ENCODE data around the gene ZNF892. TPM values are rescaled to one million over a fixed set of nuclear protein-coding genes. Genes with fewer than 3 reads are reported as not detected.
A peak's percentile ranks its signal among the peaks of the same experiment; 100 is the strongest.

Gene ZNF892
- total and polyA plus RNA-seq, 2 of the 13 experiments (the other 11 are each of a cell fraction or from before 2014, with no cell fraction given), result not detected

DNA sequence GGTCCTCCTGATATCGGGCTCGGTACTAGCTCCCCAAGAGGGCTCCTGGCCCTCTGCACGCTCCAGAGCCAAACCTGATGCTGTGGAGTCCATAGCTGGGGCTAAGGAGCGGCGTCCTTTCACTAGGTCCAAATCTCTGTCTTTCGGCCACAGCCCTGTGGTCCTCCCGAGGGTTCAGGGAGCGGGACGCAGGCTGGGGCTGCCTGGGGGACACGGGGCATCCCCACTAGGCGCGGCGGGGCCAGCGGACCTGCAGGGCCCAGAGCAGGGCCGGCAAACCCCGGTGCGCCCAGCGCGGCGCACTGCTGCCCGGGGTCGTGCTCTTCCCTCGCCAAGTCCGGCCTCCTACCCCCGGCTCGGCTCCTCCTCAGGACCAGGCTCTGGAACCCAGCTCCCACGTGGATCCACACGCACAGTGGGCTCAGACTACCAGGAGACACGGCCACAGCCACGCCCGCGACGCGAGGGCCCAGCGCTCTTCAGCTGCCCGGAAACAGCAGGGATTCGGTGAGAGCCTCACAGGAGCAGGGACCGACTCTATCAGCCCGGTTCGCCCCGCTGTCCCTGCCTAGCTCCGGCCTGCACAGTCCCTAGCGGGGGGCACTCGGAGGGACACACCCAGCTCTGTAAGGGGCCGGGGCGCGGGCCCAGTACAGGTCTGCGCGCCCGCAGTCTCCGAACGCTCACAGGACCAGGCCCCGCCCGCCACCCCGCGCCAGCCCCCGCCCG, 48.3 kb upstream of the ZNF892 start (continued):
- TF ChIP-seq ZNF761 (CRISPR knock-in tag; conservative IDR thresholded peaks at IDR 0.05) (peak; percentile 27; the same call in 1 of the 2 replicates), ZNF263 (CRISPR knock-in tag; IDR thresholded peaks at IDR 0.05) (no peak), SRY (CRISPR knock-in tag; IDR thresholded peaks at IDR 0.05) (peak; percentile 71; the same call in 1 of the 2 replicates), ZFP41 (CRISPR knock-in tag; IDR thresholded peaks at IDR 0.05; ENCODE audit: borderline replicate concordance) (0 out of 2 replicates have a peak, but pooled peaks have one; percentile 52), CEBPG (CRISPR knock-in tag; IDR thresholded peaks at IDR 0.05) (no peak), ZMYM4 (CRISPR knock-in tag; IDR thresholded peaks at IDR 0.05) (0 out of 2 replicates have a peak, but pooled peaks have one; percentile 3), ZNF446 (CRISPR knock-in tag; IDR thresholded peaks at IDR 0.05) (0 out of 2 replicates have a peak, but pooled peaks have one; percentile 62), SMYD3 (CRISPR knock-in tag; IDR thresholded peaks at IDR 0.05) (no peak), BRCA1 (CRISPR knock-in tag; IDR thresholded peaks at IDR 0.05) (no peak), TGIF2 (CRISPR knock-in tag; IDR thresholded peaks at IDR 0.05) (peak; percentile 27; the same call in 1 of the 2 replicates), REPIN1 (CRISPR knock-in tag; IDR thresholded peaks at IDR 0.05; ENCODE audit: borderline replicate concordance, low read depth) (no peak), ZNF274 (CRISPR knock-in tag; IDR thresholded peaks at IDR 0.05) (peak; percentile 36), ZZZ3 (CRISPR knock-in tag; IDR thresholded peaks at IDR 0.05; ENCODE audit: borderline replicate concordance) (no peak)
- TF ChIP-seq, protein P1, sequence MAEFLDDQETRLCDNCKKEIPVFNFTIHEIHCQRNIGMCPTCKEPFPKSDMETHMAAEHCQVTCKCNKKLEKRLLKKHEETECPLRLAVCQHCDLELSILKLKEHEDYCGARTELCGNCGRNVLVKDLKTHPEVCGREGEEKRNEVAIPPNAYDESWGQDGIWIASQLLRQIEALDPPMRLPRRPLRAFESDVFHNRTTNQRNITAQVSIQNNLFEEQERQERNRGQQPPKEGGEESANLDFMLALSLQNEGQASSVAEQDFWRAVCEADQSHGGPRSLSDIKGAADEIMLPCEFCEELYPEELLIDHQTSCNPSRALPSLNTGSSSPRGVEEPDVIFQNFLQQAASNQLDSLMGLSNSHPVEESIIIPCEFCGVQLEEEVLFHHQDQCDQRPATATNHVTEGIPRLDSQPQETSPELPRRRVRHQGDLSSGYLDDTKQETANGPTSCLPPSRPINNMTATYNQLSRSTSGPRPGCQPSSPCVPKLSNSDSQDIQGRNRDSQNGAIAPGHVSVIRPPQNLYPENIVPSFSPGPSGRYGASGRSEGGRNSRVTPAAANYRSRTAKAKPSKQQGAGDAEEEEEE (CRISPR knock-in tag; IDR thresholded peaks at IDR 0.05; ENCODE audit: borderline replicate concordance), result no peak
- TF ChIP-seq, protein P2, sequence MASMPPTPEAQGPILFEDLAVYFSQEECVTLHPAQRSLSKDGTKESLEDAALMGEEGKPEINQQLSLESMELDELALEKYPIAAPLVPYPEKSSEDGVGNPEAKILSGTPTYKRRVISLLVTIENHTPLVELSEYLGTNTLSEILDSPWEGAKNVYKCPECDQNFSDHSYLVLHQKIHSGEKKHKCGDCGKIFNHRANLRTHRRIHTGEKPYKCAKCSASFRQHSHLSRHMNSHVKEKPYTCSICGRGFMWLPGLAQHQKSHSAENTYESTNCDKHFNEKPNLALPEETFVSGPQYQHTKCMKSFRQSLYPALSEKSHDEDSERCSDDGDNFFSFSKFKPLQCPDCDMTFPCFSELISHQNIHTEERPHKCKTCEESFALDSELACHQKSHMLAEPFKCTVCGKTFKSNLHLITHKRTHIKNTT (CRISPR knock-in tag; IDR thresholded peaks at IDR 0.05), result no peak
- TF ChIP-seq, protein P3, sequence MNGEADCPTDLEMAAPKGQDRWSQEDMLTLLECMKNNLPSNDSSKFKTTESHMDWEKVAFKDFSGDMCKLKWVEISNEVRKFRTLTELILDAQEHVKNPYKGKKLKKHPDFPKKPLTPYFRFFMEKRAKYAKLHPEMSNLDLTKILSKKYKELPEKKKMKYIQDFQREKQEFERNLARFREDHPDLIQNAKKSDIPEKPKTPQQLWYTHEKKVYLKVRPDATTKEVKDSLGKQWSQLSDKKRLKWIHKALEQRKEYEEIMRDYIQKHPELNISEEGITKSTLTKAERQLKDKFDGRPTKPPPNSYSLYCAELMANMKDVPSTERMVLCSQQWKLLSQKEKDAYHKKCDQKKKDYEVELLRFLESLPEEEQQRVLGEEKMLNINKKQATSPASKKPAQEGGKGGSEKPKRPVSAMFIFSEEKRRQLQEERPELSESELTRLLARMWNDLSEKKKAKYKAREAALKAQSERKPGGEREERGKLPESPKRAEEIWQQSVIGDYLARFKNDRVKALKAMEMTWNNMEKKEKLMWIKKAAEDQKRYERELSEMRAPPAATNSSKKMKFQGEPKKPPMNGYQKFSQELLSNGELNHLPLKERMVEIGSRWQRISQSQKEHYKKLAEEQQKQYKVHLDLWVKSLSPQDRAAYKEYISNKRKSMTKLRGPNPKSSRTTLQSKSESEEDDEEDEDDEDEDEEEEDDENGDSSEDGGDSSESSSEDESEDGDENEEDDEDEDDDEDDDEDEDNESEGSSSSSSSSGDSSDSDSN (CRISPR knock-in tag; IDR thresholded peaks at IDR 0.05), result peak; percentile 55; the same call in 1 of the 2 replicates
- TF ChIP-seq, protein P4, sequence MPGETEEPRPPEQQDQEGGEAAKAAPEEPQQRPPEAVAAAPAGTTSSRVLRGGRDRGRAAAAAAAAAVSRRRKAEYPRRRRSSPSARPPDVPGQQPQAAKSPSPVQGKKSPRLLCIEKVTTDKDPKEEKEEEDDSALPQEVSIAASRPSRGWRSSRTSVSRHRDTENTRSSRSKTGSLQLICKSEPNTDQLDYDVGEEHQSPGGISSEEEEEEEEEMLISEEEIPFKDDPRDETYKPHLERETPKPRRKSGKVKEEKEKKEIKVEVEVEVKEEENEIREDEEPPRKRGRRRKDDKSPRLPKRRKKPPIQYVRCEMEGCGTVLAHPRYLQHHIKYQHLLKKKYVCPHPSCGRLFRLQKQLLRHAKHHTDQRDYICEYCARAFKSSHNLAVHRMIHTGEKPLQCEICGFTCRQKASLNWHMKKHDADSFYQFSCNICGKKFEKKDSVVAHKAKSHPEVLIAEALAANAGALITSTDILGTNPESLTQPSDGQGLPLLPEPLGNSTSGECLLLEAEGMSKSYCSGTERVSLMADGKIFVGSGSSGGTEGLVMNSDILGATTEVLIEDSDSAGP (CRISPR knock-in tag; IDR thresholded peaks at IDR 0.05; ENCODE audit: borderline replicate concordance), result 0 out of 2 replicates have a peak, but pooled peaks have one; percentile 18
- TF ChIP-seq, protein P5, sequence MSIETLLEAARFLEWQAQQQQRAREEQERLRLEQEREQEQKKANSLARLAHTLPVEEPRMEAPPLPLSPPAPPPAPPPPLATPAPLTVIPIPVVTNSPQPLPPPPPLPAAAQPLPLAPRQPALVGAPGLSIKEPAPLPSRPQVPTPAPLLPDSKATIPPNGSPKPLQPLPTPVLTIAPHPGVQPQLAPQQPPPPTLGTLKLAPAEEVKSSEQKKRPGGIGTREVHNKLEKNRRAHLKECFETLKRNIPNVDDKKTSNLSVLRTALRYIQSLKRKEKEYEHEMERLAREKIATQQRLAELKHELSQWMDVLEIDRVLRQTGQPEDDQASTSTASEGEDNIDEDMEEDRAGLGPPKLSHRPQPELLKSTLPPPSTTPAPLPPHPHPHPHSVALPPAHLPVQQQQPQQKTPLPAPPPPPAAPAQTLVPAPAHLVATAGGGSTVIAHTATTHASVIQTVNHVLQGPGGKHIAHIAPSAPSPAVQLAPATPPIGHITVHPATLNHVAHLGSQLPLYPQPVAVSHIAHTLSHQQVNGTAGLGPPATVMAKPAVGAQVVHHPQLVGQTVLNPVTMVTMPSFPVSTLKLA (IDR thresholded peaks at IDR 0.05), result no peak
